GM23338 (cell line): ENCODE measurements around the gene TUBA1C. TPM values are rescaled to one million over a fixed set of nuclear protein-coding genes. Genes with fewer than 3 reads are reported as not detected.

Source experiments
- ATAC-seq: fragments of 200-7000 bp; cut with Tn5 transposase; 3 replicates; pipeline ENCODE4 v1.9.1; 2020
- DNase-seq: peaks from one replicate; pipeline ENCODE4 v3.0.0-alpha.2; 2015; ENCODE audit warnings: low spot score
- H2AFZ ChIP-seq: fragments of 200-600 bp; sonication (generic); 2 replicates; pipeline ENCODE4 v1.8.0; 2016; ENCODE audit warnings: antibody characterized with exemption, mild to moderate bottlenecking, moderate library complexity
- H3F3A ChIP-seq: fragments of 200-600 bp; sonication (generic); replicated peaks from 2 replicates; pipeline ENCODE4 v1.8.0; 2017; ENCODE audit warnings: antibody characterized with exemption, mixed run types, low read depth
- H3K27ac ChIP-seq: fragments of 200-600 bp; sonication (generic); 2 replicates; pipeline ENCODE4 v1.6.1; 2016; ENCODE audit warnings: low read depth
- H3K27me3 ChIP-seq: fragments of 200-600 bp; sonication (generic); 2 replicates; pipeline ENCODE4 v1.8.0; 2016; ENCODE audit warnings: mild to moderate bottlenecking, mixed run types, moderate library complexity; ENCODE audit not compliant: insufficient read depth
- H3K36me3 ChIP-seq: fragments of 200-600 bp; sonication (generic); 2 replicates; pipeline ENCODE4 v1.8.0; 2016; ENCODE audit warnings: mild to moderate bottlenecking; ENCODE audit not compliant: insufficient read depth
- H3K4me1 ChIP-seq: fragments of 200-600 bp; sonication (generic); 2 replicates; pipeline ENCODE4 v1.8.0; 2016; ENCODE audit warnings: mild to moderate bottlenecking, moderate library complexity; ENCODE audit not compliant: insufficient read depth
- H3K4me2 ChIP-seq: fragments of 200-600 bp; sonication (generic); 2 replicates; pipeline ENCODE4 v1.7.1; 2017; ENCODE audit warnings: mixed run types
- H3K4me3 ChIP-seq: fragments of 200-600 bp; sonication (generic); 2 replicates; pipeline ENCODE4 v1.6.1; 2016; ENCODE audit warnings: mixed run types
- H3K79me2 ChIP-seq: fragments of 200-600 bp; sonication (generic); replicated peaks from 2 replicates; pipeline ENCODE4 v1.8.0; 2017; ENCODE audit warnings: mild to moderate bottlenecking; ENCODE audit not compliant: insufficient read depth
- H3K9me2 ChIP-seq: fragments of 200-600 bp; sonication (generic); 2 replicates; pipeline ENCODE4 v1.8.0; 2017; ENCODE audit not compliant: insufficient read depth
- H4K20me1 ChIP-seq: fragments of 200-600 bp; sonication (generic); replicated peaks from 2 replicates; pipeline ENCODE4 v1.8.0; 2017; ENCODE audit warnings: mild to moderate bottlenecking; ENCODE audit not compliant: insufficient read depth
- H3K27ac Mint-ChIP-seq: 2 replicates; pipeline ENCODE4 v1.8.0; 2020; ENCODE audit warnings: inconsistent platforms, mild to moderate bottlenecking, moderate library complexity, mixed read lengths
- H3K27me3 Mint-ChIP-seq: 3 replicates; pipeline ENCODE4 v1.8.0; 2022; ENCODE audit warnings: low read depth, mild to moderate bottlenecking, moderate library complexity, mixed read lengths, inconsistent platforms; ENCODE audit not compliant: insufficient read depth, poor library complexity
- H3K36me3 Mint-ChIP-seq: 3 replicates; pipeline ENCODE4 v1.8.0; 2021; ENCODE audit warnings: low read depth, mild to moderate bottlenecking, inconsistent platforms, moderate library complexity, mixed read lengths
- H3K4me1 Mint-ChIP-seq: 3 replicates; pipeline ENCODE4 v1.8.0; 2020; ENCODE audit warnings: mild to moderate bottlenecking, inconsistent platforms, mixed read lengths
- H3K4me3 Mint-ChIP-seq: 3 replicates; pipeline ENCODE4 v1.8.0; 2021; ENCODE audit warnings: moderate library complexity, mild to moderate bottlenecking, inconsistent platforms, mixed read lengths
- H3K9me3 Mint-ChIP-seq: 3 replicates; pipeline ENCODE4 v1.8.0; 2020; ENCODE audit warnings: moderate library complexity, mild to moderate bottlenecking, inconsistent platforms, mixed read lengths
- CREB1 ChIP-seq: fragments of 250-450 bp; sonication (Bioruptor Pico); IDR thresholded peaks from 2 replicates; pipeline ENCODE4 v1.5.0; 2020; ENCODE audit warnings: low read depth, mild to moderate bottlenecking, moderate library complexity
- EZH2 ChIP-seq: fragments of 200-600 bp; sonication (generic); IDR thresholded peaks from one replicate; pipeline ENCODE4 v1.8.0; 2017; ENCODE audit warnings: antibody characterized with exemption, mild to moderate bottlenecking, low read depth; ENCODE audit not compliant: unreplicated experiment
- EZH2phosphoT487 ChIP-seq: fragments of 200-600 bp; sonication (generic); IDR thresholded peaks from one replicate; pipeline ENCODE4 v1.8.1; 2018; ENCODE audit warnings: antibody characterized with exemption; ENCODE audit not compliant: unreplicated experiment
- NANOG ChIP-seq: IDR thresholded peaks from 2 replicates; pipeline ENCODE4 v1.6.1; 2016; ENCODE audit warnings: antibody characterized with exemption, borderline replicate concordance
- POLR2AphosphoS5 ChIP-seq: IDR thresholded peaks from 2 replicates; pipeline ENCODE4 v1.6.1; 2016; ENCODE audit warnings: antibody characterized with exemption, low read depth
- REST ChIP-seq: IDR thresholded peaks from one replicate; pipeline ENCODE4 v1.6.1; 2018; ENCODE audit warnings: antibody characterized with exemption; ENCODE audit not compliant: unreplicated experiment
- STAT1 ChIP-seq: IDR thresholded peaks from one replicate; pipeline ENCODE4 v1.6.1; 2016; ENCODE audit warnings: antibody characterized with exemption; ENCODE audit not compliant: unreplicated experiment
- ZNF114 ChIP-seq: fragments of 250-450 bp; sonication (Bioruptor Pico); IDR thresholded peaks from 2 replicates; pipeline ENCODE4 v1.5.0; 2020; ENCODE audit warnings: mild to moderate bottlenecking, moderate library complexity
- ZNF331 ChIP-seq: fragments of 250-450 bp; sonication (Bioruptor Pico); IDR thresholded peaks from 2 replicates; pipeline ENCODE4 v1.5.0; 2020; ENCODE audit warnings: low read depth, mild to moderate bottlenecking, moderate library complexity
- polyA plus RNA-seq: library from polyadenylated mRNA; unstranded; fragments of >200 nt; fragmentation: Nextera tagmentation; extraction: Ambion mirVana; gene quantifications from 2 replicates; pipeline ENCODE4 v1.2.1, GENCODE V29; 2016
- total RNA-seq: library from RNA; depleted of rRNA; stranded (reverse); fragments of >200 nt; shearing (Covaris generic); gene quantifications from 2 replicates; pipeline ENCODE4 v1.2.3, GENCODE V29; 2014
- TF ChIP-seq, protein P1 (sequence below): IDR thresholded peaks from 2 replicates; pipeline ENCODE4 v1.6.1; 2016; ENCODE audit warnings: antibody characterized with exemption
- TF ChIP-seq, protein P2 (sequence below): fragments of 250-450 bp; sonication (Bioruptor Pico); IDR thresholded peaks from 2 replicates; pipeline ENCODE4 v1.5.0; 2020; ENCODE audit warnings: mild to moderate bottlenecking, moderate library complexity
- TF ChIP-seq, protein P3 (sequence below), 2 experiments: fragments of 200-600 bp in 1 of 2; sonication (generic) in 1 of 2; conservative IDR thresholded peaks; 2 replicates each; pipeline versions ENCODE4 v1.5.1 to v1.6.1; 2016 to 2017; ENCODE audit warnings: antibody characterized with exemption in 2 of 2, low read depth in 2 of 2, mild to moderate bottlenecking in 2 of 2, moderate library complexity in 1 of 2

Gene TUBA1C
- total and polyA plus RNA-seq, 2 experiments from 2014 or later = 191 to 728 TPM

GRCh38 chr12:49261721-49262120 lies 3.2 kb upstream of the TUBA1C start:
- TF ChIP-seq CREB1 (CRISPR knock-in tag) (no peak), STAT1 (no peak), ZNF114 (CRISPR knock-in tag) (no peak), EZH2phosphoT487 (no peak), ZNF331 (CRISPR knock-in tag) (no peak), EZH2 (no peak), POLR2AphosphoS5 (no peak), NANOG (no peak), REST (no peak)
- TF ChIP-seq, protein P1, sequence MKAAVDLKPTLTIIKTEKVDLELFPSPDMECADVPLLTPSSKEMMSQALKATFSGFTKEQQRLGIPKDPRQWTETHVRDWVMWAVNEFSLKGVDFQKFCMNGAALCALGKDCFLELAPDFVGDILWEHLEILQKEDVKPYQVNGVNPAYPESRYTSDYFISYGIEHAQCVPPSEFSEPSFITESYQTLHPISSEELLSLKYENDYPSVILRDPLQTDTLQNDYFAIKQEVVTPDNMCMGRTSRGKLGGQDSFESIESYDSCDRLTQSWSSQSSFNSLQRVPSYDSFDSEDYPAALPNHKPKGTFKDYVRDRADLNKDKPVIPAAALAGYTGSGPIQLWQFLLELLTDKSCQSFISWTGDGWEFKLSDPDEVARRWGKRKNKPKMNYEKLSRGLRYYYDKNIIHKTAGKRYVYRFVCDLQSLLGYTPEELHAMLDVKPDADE = no peak
- TF ChIP-seq, protein P2, sequence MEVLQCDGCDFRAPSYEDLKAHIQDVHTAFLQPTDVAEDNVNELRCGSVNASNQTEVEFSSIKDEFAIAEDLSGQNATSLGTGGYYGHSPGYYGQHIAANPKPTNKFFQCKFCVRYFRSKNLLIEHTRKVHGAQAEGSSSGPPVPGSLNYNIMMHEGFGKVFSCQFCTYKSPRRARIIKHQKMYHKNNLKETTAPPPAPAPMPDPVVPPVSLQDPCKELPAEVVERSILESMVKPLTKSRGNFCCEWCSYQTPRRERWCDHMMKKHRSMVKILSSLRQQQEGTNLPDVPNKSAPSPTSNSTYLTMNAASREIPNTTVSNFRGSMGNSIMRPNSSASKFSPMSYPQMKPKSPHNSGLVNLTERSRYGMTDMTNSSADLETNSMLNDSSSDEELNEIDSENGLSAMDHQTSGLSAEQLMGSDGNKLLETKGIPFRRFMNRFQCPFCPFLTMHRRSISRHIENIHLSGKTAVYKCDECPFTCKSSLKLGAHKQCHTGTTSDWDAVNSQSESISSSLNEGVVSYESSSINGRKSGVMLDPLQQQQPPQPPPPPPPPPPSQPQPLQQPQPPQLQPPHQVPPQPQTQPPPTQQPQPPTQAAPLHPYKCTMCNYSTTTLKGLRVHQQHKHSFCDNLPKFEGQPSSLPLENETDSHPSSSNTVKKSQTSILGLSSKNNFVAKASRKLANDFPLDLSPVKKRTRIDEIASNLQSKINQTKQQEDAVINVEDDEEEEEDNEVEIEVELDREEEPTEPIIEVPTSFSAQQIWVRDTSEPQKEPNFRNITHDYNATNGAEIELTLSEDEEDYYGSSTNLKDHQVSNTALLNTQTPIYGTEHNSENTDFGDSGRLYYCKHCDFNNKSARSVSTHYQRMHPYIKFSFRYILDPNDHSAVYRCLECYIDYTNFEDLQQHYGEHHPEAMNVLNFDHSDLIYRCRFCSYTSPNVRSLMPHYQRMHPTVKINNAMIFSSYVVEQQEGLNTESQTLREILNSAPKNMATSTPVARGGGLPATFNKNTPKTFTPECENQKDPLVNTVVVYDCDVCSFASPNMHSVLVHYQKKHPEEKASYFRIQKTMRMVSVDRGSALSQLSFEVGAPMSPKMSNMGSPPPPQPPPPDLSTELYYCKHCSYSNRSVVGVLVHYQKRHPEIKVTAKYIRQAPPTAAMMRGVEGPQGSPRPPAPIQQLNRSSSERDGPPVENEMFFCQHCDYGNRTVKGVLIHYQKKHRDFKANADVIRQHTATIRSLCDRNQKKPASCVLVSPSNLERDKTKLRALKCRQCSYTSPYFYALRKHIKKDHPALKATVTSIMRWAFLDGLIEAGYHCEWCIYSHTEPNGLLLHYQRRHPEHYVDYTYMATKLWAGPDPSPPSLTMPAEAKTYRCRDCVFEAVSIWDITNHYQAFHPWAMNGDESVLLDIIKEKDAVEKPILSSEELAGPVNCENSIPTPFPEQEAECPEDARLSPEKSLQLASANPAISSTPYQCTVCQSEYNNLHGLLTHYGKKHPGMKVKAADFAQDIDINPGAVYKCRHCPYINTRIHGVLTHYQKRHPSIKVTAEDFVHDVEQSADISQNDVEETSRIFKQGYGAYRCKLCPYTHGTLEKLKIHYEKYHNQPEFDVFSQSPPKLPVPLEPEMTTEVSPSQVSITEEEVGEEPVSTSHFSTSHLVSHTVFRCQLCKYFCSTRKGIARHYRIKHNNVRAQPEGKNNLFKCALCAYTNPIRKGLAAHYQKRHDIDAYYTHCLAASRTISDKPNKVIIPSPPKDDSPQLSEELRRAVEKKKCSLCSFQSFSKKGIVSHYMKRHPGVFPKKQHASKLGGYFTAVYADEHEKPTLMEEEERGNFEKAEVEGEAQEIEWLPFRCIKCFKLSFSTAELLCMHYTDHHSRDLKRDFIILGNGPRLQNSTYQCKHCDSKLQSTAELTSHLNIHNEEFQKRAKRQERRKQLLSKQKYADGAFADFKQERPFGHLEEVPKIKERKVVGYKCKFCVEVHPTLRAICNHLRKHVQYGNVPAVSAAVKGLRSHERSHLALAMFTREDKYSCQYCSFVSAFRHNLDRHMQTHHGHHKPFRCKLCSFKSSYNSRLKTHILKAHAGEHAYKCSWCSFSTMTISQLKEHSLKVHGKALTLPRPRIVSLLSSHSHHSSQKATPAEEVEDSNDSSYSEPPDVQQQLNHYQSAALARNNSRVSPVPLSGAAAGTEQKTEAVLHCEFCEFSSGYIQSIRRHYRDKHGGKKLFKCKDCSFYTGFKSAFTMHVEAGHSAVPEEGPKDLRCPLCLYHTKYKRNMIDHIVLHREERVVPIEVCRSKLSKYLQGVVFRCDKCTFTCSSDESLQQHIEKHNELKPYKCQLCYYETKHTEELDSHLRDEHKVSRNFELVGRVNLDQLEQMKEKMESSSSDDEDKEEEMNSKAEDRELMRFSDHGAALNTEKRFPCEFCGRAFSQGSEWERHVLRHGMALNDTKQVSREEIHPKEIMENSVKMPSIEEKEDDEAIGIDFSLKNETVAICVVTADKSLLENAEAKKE (CRISPR knock-in tag) = no peak
- TF ChIP-seq, protein P3, sequence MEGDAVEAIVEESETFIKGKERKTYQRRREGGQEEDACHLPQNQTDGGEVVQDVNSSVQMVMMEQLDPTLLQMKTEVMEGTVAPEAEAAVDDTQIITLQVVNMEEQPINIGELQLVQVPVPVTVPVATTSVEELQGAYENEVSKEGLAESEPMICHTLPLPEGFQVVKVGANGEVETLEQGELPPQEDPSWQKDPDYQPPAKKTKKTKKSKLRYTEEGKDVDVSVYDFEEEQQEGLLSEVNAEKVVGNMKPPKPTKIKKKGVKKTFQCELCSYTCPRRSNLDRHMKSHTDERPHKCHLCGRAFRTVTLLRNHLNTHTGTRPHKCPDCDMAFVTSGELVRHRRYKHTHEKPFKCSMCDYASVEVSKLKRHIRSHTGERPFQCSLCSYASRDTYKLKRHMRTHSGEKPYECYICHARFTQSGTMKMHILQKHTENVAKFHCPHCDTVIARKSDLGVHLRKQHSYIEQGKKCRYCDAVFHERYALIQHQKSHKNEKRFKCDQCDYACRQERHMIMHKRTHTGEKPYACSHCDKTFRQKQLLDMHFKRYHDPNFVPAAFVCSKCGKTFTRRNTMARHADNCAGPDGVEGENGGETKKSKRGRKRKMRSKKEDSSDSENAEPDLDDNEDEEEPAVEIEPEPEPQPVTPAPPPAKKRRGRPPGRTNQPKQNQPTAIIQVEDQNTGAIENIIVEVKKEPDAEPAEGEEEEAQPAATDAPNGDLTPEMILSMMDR (conservative IDR thresholded peaks at IDR 0.05; ENCODE audit: low read depth in 2 of 2) = no peak
- no peak overlapping the region for H3K27ac Mint-ChIP-seq
- H3K4me1 Mint-ChIP-seq = peaks cover 4% of the 10 kb centered on the region; the same call in 2 of the 3 replicates
- peaks cover 5% of the 10 kb centered on the region for H4K20me1 ChIP-seq
- peaks cover 15% of the 10 kb centered on the region for H3K36me3 Mint-ChIP-seq
- peaks cover 5% of the 10 kb centered on the region; the same call in 1 of the 2 replicates for H3K4me1 ChIP-seq
- H3K4me3 Mint-ChIP-seq = no peak overlapping the region
- H2AFZ ChIP-seq = no peak overlapping the region
- DNase-seq (no peak), ATAC-seq (no peak)
- H3K4me3 ChIP-seq = no peak overlapping the region
- H3K79me2 ChIP-seq = peaks cover 25% of the 10 kb centered on the region
- H3K27me3 Mint-ChIP-seq = peaks cover 15% of the 10 kb centered on the region
- H3K9me2 ChIP-seq = no peaks in the 10 kb centered on the region
- no peak overlapping the region for H3K4me2 ChIP-seq
- no peak overlapping the region for H3K27ac ChIP-seq
- no peaks in the 10 kb centered on the region; the same call in 1 of the 2 replicates for H3K36me3 ChIP-seq
- H3K27me3 ChIP-seq = peaks cover 6% of the 10 kb centered on the region; the same call in 1 of the 2 replicates
- H3F3A ChIP-seq = peaks cover 4% of the 10 kb centered on the region; the same call in 1 of the 2 replicates
- H3K9me3 Mint-ChIP-seq = peaks cover 9% of the 10 kb centered on the region; the same call in 1 of the 3 replicates
